Mesenchymal stem cell (in vitro differentiated cells and primary cell): ENCODE measurements around the gene TDRD10.

ENCODE experiments used
- DNase-seq: peaks from one replicate; pipeline ENCODE4 v3.0.0-alpha.2; 2013
- H2AFZ ChIP-seq: one replicate; pipeline ENCODE4 v1.6.1; 2013; ENCODE audit warnings: low read depth, mild to moderate bottlenecking, control low read depth, inconsistent platforms, low read length, moderate library complexity
- H2AK5ac ChIP-seq: 2 replicates; pipeline ENCODE4 v1.6.1; 2013; ENCODE audit warnings: low read length, moderate library complexity, mild to moderate bottlenecking, inconsistent platforms; ENCODE audit not compliant: severe bottlenecking
- H2BK120ac ChIP-seq: one replicate; pipeline ENCODE4 v1.6.1; 2013; ENCODE audit warnings: low read depth, mild to moderate bottlenecking, inconsistent platforms, low read length, moderate library complexity
- H2BK12ac ChIP-seq, 2 experiments: one replicate each; pipeline ENCODE4 v1.6.1; 2013; ENCODE audit warnings: inconsistent platforms in 2 of 2, low read length in 2 of 2, mild to moderate bottlenecking in 2 of 2, moderate library complexity in 2 of 2, control low read depth in 1 of 2
- H2BK15ac ChIP-seq: one replicate; pipeline ENCODE4 v1.6.1; 2013; ENCODE audit warnings: mild to moderate bottlenecking, low read depth, inconsistent platforms; ENCODE audit not compliant: poor library complexity, severe bottlenecking
- H2BK5ac ChIP-seq: 2 replicates; pipeline ENCODE4 v1.6.1; 2013; ENCODE audit warnings: low read depth, mild to moderate bottlenecking, low read length, control low read depth, inconsistent platforms; ENCODE audit not compliant: poor library complexity, severe bottlenecking
- H3K14ac ChIP-seq, 2 experiments: one replicate each; pipeline ENCODE4 v1.6.1; 2013; ENCODE audit warnings: inconsistent platforms in 2 of 2, low read length in 2 of 2, control low read depth in 1 of 2, mild to moderate bottlenecking in 1 of 2, moderate library complexity in 1 of 2
- H3K18ac ChIP-seq, 2 experiments: one replicate each; pipeline ENCODE4 v1.6.1; 2013; ENCODE audit warnings: inconsistent platforms in 2 of 2, low read length in 2 of 2, control low read depth in 1 of 2, low read depth in 1 of 2, mild to moderate bottlenecking in 1 of 2
- H3K23ac ChIP-seq, 2 experiments: one replicate each; pipeline ENCODE4 v1.6.1; 2013; ENCODE audit warnings: inconsistent platforms in 2 of 2, low read length in 2 of 2, mild to moderate bottlenecking in 2 of 2, moderate library complexity in 2 of 2, control low read depth in 1 of 2
- H3K27ac ChIP-seq: 2 replicates; pipeline ENCODE4 v1.5.1; 2013; ENCODE audit warnings: mild to moderate bottlenecking, moderate library complexity, low read length, control low read depth, inconsistent platforms; ENCODE audit not compliant: poor library complexity, severe bottlenecking
- H3K27me3 ChIP-seq, 2 experiments: 2 replicates each; pipeline versions ENCODE4 v1.6.1 to v1.7.0; 2013; ENCODE audit warnings: low read length in 2 of 2, mild to moderate bottlenecking in 2 of 2, moderate library complexity in 2 of 2, control low read depth in 1 of 2, inconsistent platforms in 1 of 2; ENCODE audit not compliant: control insufficient read depth in 1 of 2, insufficient read depth in 1 of 2
- H3K36me3 ChIP-seq, 2 experiments: 2 replicates each; pipeline versions ENCODE4 v1.6.1 to v1.7.0; 2013; ENCODE audit warnings: low read length in 2 of 2, control low read depth in 1 of 2, inconsistent platforms in 1 of 2, low read depth in 1 of 2, mild to moderate bottlenecking in 1 of 2; ENCODE audit not compliant: insufficient read depth in 2 of 2, control insufficient read depth in 1 of 2
- H3K4ac ChIP-seq, 2 experiments: one replicate each; pipeline ENCODE4 v1.6.1; 2013; ENCODE audit warnings: inconsistent platforms in 2 of 2, low read length in 2 of 2, mild to moderate bottlenecking in 2 of 2, moderate library complexity in 2 of 2, control low read depth in 1 of 2, low read depth in 1 of 2
- H3K4me1 ChIP-seq: 2 replicates; pipeline ENCODE4 v1.6.1; 2013; ENCODE audit warnings: low read depth, low read length, control low read depth; ENCODE audit not compliant: control insufficient read depth, insufficient read depth
- H3K4me2 ChIP-seq: 2 replicates; pipeline ENCODE4 v1.6.1; 2013; ENCODE audit warnings: low read length, mild to moderate bottlenecking, inconsistent platforms; ENCODE audit not compliant: poor library complexity, severe bottlenecking
- H3K4me3 ChIP-seq, 2 experiments: 2 replicates each; pipeline versions ENCODE4 v1.5.1 to v1.7.0; 2013; ENCODE audit warnings: low read length in 2 of 2, mild to moderate bottlenecking in 2 of 2, control low read depth in 1 of 2, low read depth in 1 of 2; ENCODE audit not compliant: insufficient read depth in 1 of 2
- H3K79me1 ChIP-seq: replicated peaks from 2 replicates; pipeline ENCODE4 v1.6.1; 2013; ENCODE audit warnings: mild to moderate bottlenecking, control low read depth, low read length, inconsistent platforms; ENCODE audit not compliant: poor library complexity, severe bottlenecking
- H3K9ac ChIP-seq: 2 replicates; pipeline ENCODE4 v1.7.0; 2013; ENCODE audit warnings: mild to moderate bottlenecking, low read length, moderate library complexity
- H3K9me3 ChIP-seq: 2 replicates; pipeline ENCODE4 v1.7.0; 2013; ENCODE audit warnings: mild to moderate bottlenecking, low read length; ENCODE audit not compliant: control insufficient read depth
- H4K8ac ChIP-seq: one replicate; pipeline ENCODE4 v1.6.1; 2013; ENCODE audit warnings: inconsistent platforms, mild to moderate bottlenecking, low read length, moderate library complexity
- H4K91ac ChIP-seq: one replicate; pipeline ENCODE4 v1.6.1; 2013; ENCODE audit warnings: mild to moderate bottlenecking, low read length, inconsistent platforms
- WGBS: methylation state at CpG from one replicate; pipeline ENCODE4 v1.1.7; 2013; ENCODE audit warnings: mixed read lengths; 5-methylcytosine and 5-hydroxymethylcytosine counted together

TDRD10 gene

GRCh38 chr1:154521695-154522094 lies 19.7 kb downstream of the TDRD10 start:
- Histone ChIP-seq H3K23ac (no peak overlapping the region), H3K27ac (no peak overlapping the region), H3K36me3 (no peaks in the 10 kb centered on the region), H2BK5ac (no peak overlapping the region), H3K4ac (no peak overlapping the region), H2BK15ac (no peak overlapping the region), H3K14ac (no peak overlapping the region), H3K4me3 (no peak overlapping the region), H4K8ac (no peak overlapping the region), H2AFZ (no peak overlapping the region), H3K79me1 (no peaks in the 10 kb centered on the region), H3K18ac (no peak overlapping the region), H3K4me2 (no peak overlapping the region), H3K9me3 (peaks cover 5% of the 10 kb centered on the region), H3K4me1 (no peaks in the 10 kb centered on the region), H2BK120ac (no peak overlapping the region), H2AK5ac (no peak overlapping the region), H4K91ac (no peak overlapping the region), H3K9ac (no peak overlapping the region), H2BK12ac (no peak overlapping the region), H3K27me3 (peaks cover 21 to 47% of the 10 kb centered on the region in 2 experiments)
- 63% methylated on average over 3 of the region's 3 CpGs for WGBS
- DNase-seq = no peak

GRCh38 chr1:154524881-154525280 lies 22.9 kb downstream of the TDRD10 start:
- Histone ChIP-seq H3K4me3 (no peak overlapping the region), H2BK15ac (no peak overlapping the region), H3K18ac (no peak overlapping the region), H2BK12ac (no peak overlapping the region), H3K79me1 (no peaks in the 10 kb centered on the region), H3K4me1 (no peaks in the 10 kb centered on the region), H3K27me3 (peaks cover 12 to 36% of the 10 kb centered on the region in 2 experiments), H2AFZ (no peak overlapping the region), H3K4me2 (no peak overlapping the region), H3K4ac (no peak overlapping the region), H3K36me3 (no peaks in the 10 kb centered on the region), H3K9me3 (peaks cover 5% of the 10 kb centered on the region), H4K8ac (no peak overlapping the region), H4K91ac (no peak overlapping the region), H3K27ac (no peak overlapping the region), H2BK5ac (no peak overlapping the region), H3K23ac (no peak overlapping the region), H2BK120ac (no peak overlapping the region), H2AK5ac (no peak overlapping the region), H3K9ac (no peak overlapping the region), H3K14ac (no peak overlapping the region)
- DNase-seq = no peak

GRCh38 chr1:154527192-154527591 lies 25.2 kb downstream of the TDRD10 start:
- Histone ChIP-seq H3K4ac (no peak overlapping the region), H3K4me3 (no peak overlapping the region), H2BK15ac (no peak overlapping the region), H2AFZ (no peak overlapping the region), H3K79me1 (no peaks in the 10 kb centered on the region), H2BK120ac (no peak overlapping the region), H2AK5ac (no peak overlapping the region), H3K14ac (no peak overlapping the region), H3K27ac (no peak overlapping the region), H3K9ac (no peak overlapping the region), H2BK5ac (no peak overlapping the region), H4K91ac (no peak overlapping the region), H3K4me2 (no peak overlapping the region), H3K4me1 (no peaks in the 10 kb centered on the region), H3K9me3 (peaks cover 5% of the 10 kb centered on the region), H3K36me3 (no peaks in the 10 kb centered on the region), H2BK12ac (no peak overlapping the region), H3K27me3 (peaks cover 3 to 15% of the 10 kb centered on the region in 2 experiments), H3K18ac (no peak overlapping the region), H4K8ac (no peak overlapping the region), H3K23ac (no peak overlapping the region)
- no peak for DNase-seq
- over 99% methylated on average over 5 of the region's 6 CpGs for WGBS

- H3K4me1 ChIP-seq = no peaks in the 10 kb centered on the region
- H3K9ac ChIP-seq = no peak overlapping the region
- H3K4me2 ChIP-seq = no peak overlapping the region
- no peak overlapping the region for H2BK5ac ChIP-seq
- no peak overlapping the region for H3K27ac ChIP-seq
- H3K79me1 ChIP-seq = no peaks in the 10 kb centered on the region
- WGBS = no CpG with 5 or more reads among the region's 6 CpGs
- no peak overlapping the region for H3K4ac ChIP-seq
- no peak overlapping the region for H4K8ac ChIP-seq
- H2BK120ac ChIP-seq = no peak overlapping the region
- no peak overlapping the region for H4K91ac ChIP-seq
- no peak overlapping the region for H2BK15ac ChIP-seq
- H2AFZ ChIP-seq = no peak overlapping the region
- H3K18ac ChIP-seq = no peak overlapping the region
- peaks cover 2 to 10% of the 10 kb centered on the region in 2 experiments for H3K27me3 ChIP-seq
- no peak overlapping the region for H3K14ac ChIP-seq
- H2BK12ac ChIP-seq = no peak overlapping the region
- H3K36me3 ChIP-seq = no peaks in the 10 kb centered on the region
- DNase-seq = no peak
- H3K23ac ChIP-seq = no peak overlapping the region
- H3K4me3 ChIP-seq = no peak overlapping the region
- no peaks in the 10 kb centered on the region for H3K9me3 ChIP-seq
- H2AK5ac ChIP-seq = no peak overlapping the region
These were observed 27.3 kb downstream of the TDRD10 start for GRCh38 chr1:154529308-154529707.
